ENCODE data around the gene UBA1. TPM values are rescaled to one million over a fixed set of nuclear protein-coding genes. Genes with fewer than 3 reads are reported as not detected.

Gene UBA1
- total and polyA plus RNA-seq, 7 donors = 72.7 to 126 (median 81.1) TPM

- Histone ChIP-seq H3K27ac (peak overlapping the region; percentile 55 to 67 (median 62)), H3K27me3 (no peaks in the 10 kb centered on the region), H3K9me3 (no peaks in the 10 kb centered on the region), H3K4me1 (peaks cover 0 to 11% (median 4%) of the 10 kb centered on the region in 4 donors), H3K4me3 (no peak overlapping the region), H3K36me3 (peaks cover 5 to 83% (median 30%) of the 10 kb centered on the region in 4 donors)
- peak in 2 of 4 donors; percentile 13 to 24 for TF ChIP-seq POLR2AphosphoS5 (IDR thresholded peaks at IDR 0.05)
- TF ChIP-seq CTCF (IDR thresholded peaks at IDR 0.05) = no peak
- DNase-seq = peak; percentile 79
- WGBS, 2 donors = 85 to 87% methylated on average over 14 of the region's 14 CpGs
- intact Hi-C loops (cut with DNase I) = no loop called here
These were observed 14.3 kb upstream of the UBA1 start for GRCh38 chrX:47179221-47179927.

- no peak for DNase-seq
- peak overlapping the region; percentile 39 to 62 (median 61) for H3K27ac ChIP-seq
- intact Hi-C loops (cut with DNase I) = no loop called here
These were observed 13.7 kb upstream of the UBA1 start for GRCh38 chrX:47179928-47180255.

GRCh38 chrX:47180346-47180745 is 13.3 kb upstream of the UBA1 start:
- peaks cover 5 to 82% (median 29%) of the 10 kb centered on the region in 4 donors for H3K36me3 ChIP-seq
- peak overlapping the region in 1 of 4 donors; percentile 62 for H3K27ac ChIP-seq
- no peaks in the 10 kb centered on the region for H3K9me3 ChIP-seq
- DNase-seq = no peak
- no peak overlapping the region for H3K4me3 ChIP-seq
- H3K4me1 ChIP-seq = peaks cover 0 to 11% (median 4%) of the 10 kb centered on the region in 4 donors
- no peaks in the 10 kb centered on the region for H3K27me3 ChIP-seq
- intact Hi-C loops (cut with DNase I) = no loop called here
- TF ChIP-seq POLR2A (IDR thresholded peaks at IDR 0.05) = no peak
- TF ChIP-seq CTCF (IDR thresholded peaks at IDR 0.05) = no peak
- TF ChIP-seq POLR2AphosphoS5 (IDR thresholded peaks at IDR 0.05) = no peak
- no peak for TF ChIP-seq EP300 (IDR thresholded peaks at IDR 0.05)
- WGBS, 2 donors = 94 to 96% methylated on average over 8 of the region's 8 CpGs

More at GRCh38 chrX:47179928-47180255, 13.7 kb upstream of the UBA1 start:
- TF ChIP-seq POLR2AphosphoS5 (IDR thresholded peaks at IDR 0.05) = no peak
- TF ChIP-seq EP300 (IDR thresholded peaks at IDR 0.05) = no peak
- H3K4me3 ChIP-seq = no peak overlapping the region
- no peaks in the 10 kb centered on the region for H3K9me3 ChIP-seq
- H3K4me1 ChIP-seq = peaks cover 0 to 11% (median 4%) of the 10 kb centered on the region in 4 donors
- H3K27me3 ChIP-seq = no peaks in the 10 kb centered on the region
- peaks cover 5 to 82% (median 30%) of the 10 kb centered on the region in 4 donors for H3K36me3 ChIP-seq
- 93% methylated on average over 18 of the region's 18 CpGs for WGBS, 2 donors

GRCh38 chrX:47181301-47181700 is 12.3 kb upstream of the UBA1 start:
- intact Hi-C loops (cut with DNase I) = no loop called here
- 97% methylated on average over 10 of the region's 10 CpGs for WGBS, 2 donors

More at GRCh38 chrX:47181301-47181700, 12.3 kb upstream of the UBA1 start:
- TF ChIP-seq POLR2AphosphoS5 (IDR thresholded peaks at IDR 0.05) = no peak
- no peak for TF ChIP-seq EP300 (IDR thresholded peaks at IDR 0.05)
- TF ChIP-seq POLR2A (IDR thresholded peaks at IDR 0.05) = no peak
- no peak for TF ChIP-seq CTCF (IDR thresholded peaks at IDR 0.05)
- H3K27ac ChIP-seq = no peak overlapping the region
- no peaks in the 10 kb centered on the region for H3K9me3 ChIP-seq
- no peaks in the 10 kb centered on the region for H3K27me3 ChIP-seq
- peaks cover 0 to 11% (median 4%) of the 10 kb centered on the region in 4 donors for H3K4me1 ChIP-seq
- H3K4me3 ChIP-seq = no peak overlapping the region
- DNase-seq = no peak
- peaks cover 5 to 83% (median 29%) of the 10 kb centered on the region in 4 donors for H3K36me3 ChIP-seq
